ENCODE measurements around the gene ARHGAP10. TPM values are rescaled to one million over a fixed set of nuclear protein-coding genes. Genes with fewer than 3 reads are reported as not detected.

The ARHGAP10 gene
- total and polyA plus RNA-seq, 2 donors (not counting 1 experiment from before 2014, with no cell fraction given) = 0.10 to 0.34 TPM

DNA sequence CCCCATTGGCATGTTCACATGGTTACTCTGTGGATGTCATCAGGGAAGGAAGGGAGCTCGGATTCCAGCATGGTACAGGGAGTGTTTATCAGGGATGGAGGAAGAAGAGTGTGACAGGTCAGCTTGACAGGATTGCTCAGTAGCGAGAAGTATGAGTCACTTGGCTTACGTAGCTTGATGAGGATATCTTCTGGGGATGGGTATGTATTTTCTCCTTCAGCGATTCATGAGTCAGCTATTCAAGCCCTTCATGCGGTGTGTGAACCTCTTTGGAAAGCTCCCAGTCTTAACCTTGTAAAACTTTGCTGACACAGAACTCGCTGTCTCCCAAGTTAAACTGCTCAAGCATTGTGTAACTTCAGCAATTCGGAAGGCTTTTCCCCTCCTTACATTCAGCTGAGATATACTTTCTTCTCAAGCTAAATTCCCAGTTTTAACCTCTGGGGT lies 275.4 kb downstream of the ARHGAP10 start:
- CTCF ChIA-PET = no interaction called here
- no peak overlapping the region for H3K4me2 ChIP-seq (replicated peaks; ENCODE audit: low read depth, low read length, poor library complexity, severe bottlenecking)
- peaks cover 0 to 3% (median 0%) of the 10 kb centered on the region in 4 experiments for H3K27me3 ChIP-seq (replicated peaks in 1 of 4; ENCODE audit: control extremely low read depth in 1 of 4, control insufficient read depth in 3 of 4, insufficient read depth in 4 of 4, low read length in 3 of 4)
- POLR2A ChIA-PET = no interaction called here
- intact Hi-C loops (cut with micrococcal nuclease) = no loop called here
- TF ChIP-seq CTCF (IDR thresholded peaks at IDR 0.05) = no peak
- TF ChIP-seq EZH2 (IDR thresholded peaks at IDR 0.05; ENCODE audit: borderline replicate concordance, insufficient read depth, low read depth, low read length, poor library complexity, severe bottlenecking) = no peak
- H3K4me3 ChIP-seq (ENCODE audit: control extremely low read depth in 1 of 5, extremely low read depth in 1 of 5, insufficient read depth in 1 of 5, low read depth in 2 of 5, low read length in 4 of 5) = no peak overlapping the region
- Mint-ChIP-seq H3K27me3 (peaks cover 10% of the 10 kb centered on the region), H3K4me1 (no peaks in the 10 kb centered on the region), H3K9me3 (ENCODE audit: insufficient read depth) (no peaks in the 10 kb centered on the region), H3K4me3 (no peak overlapping the region), H3K27ac (no peak overlapping the region)
- peaks cover 0 to 3% (median 2%) of the 10 kb centered on the region in 3 donors for H3K9me3 ChIP-seq (ENCODE audit: control extremely low read depth in 1 of 3, control insufficient read depth in 2 of 3, insufficient read depth in 1 of 3, low read length in 2 of 3)
- H4K20me1 ChIP-seq (ENCODE audit: control insufficient read depth, insufficient read depth, low read length, poor library complexity, severe bottlenecking) = no peaks in the 10 kb centered on the region
- H3K79me2 ChIP-seq (ENCODE audit: control insufficient read depth, insufficient read depth, low read length) = no peaks in the 10 kb centered on the region
- H3K36me3 ChIP-seq (replicated peaks in 1 of 2; ENCODE audit: control extremely low read depth in 1 of 2, control insufficient read depth in 1 of 2, extremely low read depth in 1 of 2, insufficient read depth in 2 of 2, low read length in 1 of 2) = no peaks in the 10 kb centered on the region
- no peak for ATAC-seq (ENCODE audit: low read depth)
- H3K9ac ChIP-seq (ENCODE audit: low read length) = no peak overlapping the region
- DNase-seq = no peak
- no peaks in the 10 kb centered on the region for H3K4me1 ChIP-seq (ENCODE audit: control insufficient read depth in 2 of 2, insufficient read depth in 2 of 2, low read length in 2 of 2)
- 91% methylated on average over 6 of the region's 7 CpGs for WGBS (ENCODE audit: insufficient coverage)
- H3K27ac ChIP-seq (ENCODE audit: low read length in 2 of 2) = no peak overlapping the region
- H2AFZ ChIP-seq (ENCODE audit: insufficient read depth, low read depth, low read length, poor library complexity, severe bottlenecking) = no peak overlapping the region

DNA sequence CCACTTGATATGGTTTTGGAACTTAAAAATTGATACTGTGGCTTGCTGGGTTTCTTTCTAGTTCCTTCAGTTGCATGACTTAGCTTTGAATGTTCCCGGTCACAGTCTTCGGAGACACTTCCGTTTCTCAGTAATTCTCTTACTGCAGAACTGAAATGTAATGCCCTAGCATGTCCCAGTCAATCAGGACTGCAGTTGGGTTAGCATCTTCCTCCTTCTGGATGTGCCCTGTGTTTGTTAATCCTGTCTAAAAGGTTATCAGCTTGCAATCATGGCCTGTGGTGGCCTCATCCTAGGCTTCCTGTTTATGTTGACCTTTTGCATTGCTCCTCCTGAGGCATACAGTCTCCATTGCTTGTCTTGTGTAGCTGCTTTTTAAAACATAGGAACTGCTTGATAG lies 275.9 kb downstream of the ARHGAP10 start:
- TF ChIP-seq EZH2 (IDR thresholded peaks at IDR 0.05; ENCODE audit: borderline replicate concordance, insufficient read depth, low read depth, low read length, poor library complexity, severe bottlenecking) = no peak
- no peak for TF ChIP-seq CTCF (IDR thresholded peaks at IDR 0.05)
- H3K27ac ChIP-seq (ENCODE audit: low read length in 2 of 2) = no peak overlapping the region
- POLR2A ChIA-PET = no interaction called here
- H3K4me1 ChIP-seq (ENCODE audit: control insufficient read depth in 2 of 2, insufficient read depth in 2 of 2, low read length in 2 of 2) = no peaks in the 10 kb centered on the region
- DNase-seq (no peak), ATAC-seq (ENCODE audit: low read depth) (no peak)
- Mint-ChIP-seq H3K4me3 (no peak overlapping the region), H3K9me3 (ENCODE audit: insufficient read depth) (no peaks in the 10 kb centered on the region), H3K4me1 (no peaks in the 10 kb centered on the region), H3K27ac (no peak overlapping the region), H3K27me3 (peaks cover 10% of the 10 kb centered on the region)
- no peak overlapping the region for H2AFZ ChIP-seq (ENCODE audit: insufficient read depth, low read depth, low read length, poor library complexity, severe bottlenecking)
- H4K20me1 ChIP-seq (ENCODE audit: control insufficient read depth, insufficient read depth, low read length, poor library complexity, severe bottlenecking) = no peaks in the 10 kb centered on the region
- 57% methylated on average over 3 of the region's 3 CpGs for WGBS (ENCODE audit: insufficient coverage)
- H3K4me2 ChIP-seq (replicated peaks; ENCODE audit: low read depth, low read length, poor library complexity, severe bottlenecking) = no peak overlapping the region
- H3K9ac ChIP-seq (ENCODE audit: low read length) = no peak overlapping the region
- H3K36me3 ChIP-seq (replicated peaks in 1 of 2; ENCODE audit: control extremely low read depth in 1 of 2, control insufficient read depth in 1 of 2, extremely low read depth in 1 of 2, insufficient read depth in 2 of 2, low read length in 1 of 2) = no peaks in the 10 kb centered on the region
- CTCF ChIA-PET = no interaction called here
- no peaks in the 10 kb centered on the region for H3K79me2 ChIP-seq (ENCODE audit: control insufficient read depth, insufficient read depth, low read length)
- intact Hi-C loops (cut with micrococcal nuclease) = no loop called here
- peaks cover 0 to 3% (median 2%) of the 10 kb centered on the region in 3 donors for H3K9me3 ChIP-seq (ENCODE audit: control extremely low read depth in 1 of 3, control insufficient read depth in 2 of 3, insufficient read depth in 1 of 3, low read length in 2 of 3)
- peaks cover 0 to 3% (median 0%) of the 10 kb centered on the region in 4 experiments for H3K27me3 ChIP-seq (replicated peaks in 1 of 4; ENCODE audit: control extremely low read depth in 1 of 4, control insufficient read depth in 3 of 4, insufficient read depth in 4 of 4, low read length in 3 of 4)
- no peak overlapping the region for H3K4me3 ChIP-seq (ENCODE audit: control extremely low read depth in 1 of 5, extremely low read depth in 1 of 5, insufficient read depth in 1 of 5, low read depth in 2 of 5, low read length in 4 of 5)

All from B cell (primary cell).